ENCODE measurements around the gene LIPJ. TPM values are rescaled to one million over a fixed set of nuclear protein-coding genes. Genes with fewer than 3 reads are reported as not detected.

LIPJ gene
- polyA plus RNA-seq, 1 donor from 2014 or later: 0.15 TPM

DNA sequence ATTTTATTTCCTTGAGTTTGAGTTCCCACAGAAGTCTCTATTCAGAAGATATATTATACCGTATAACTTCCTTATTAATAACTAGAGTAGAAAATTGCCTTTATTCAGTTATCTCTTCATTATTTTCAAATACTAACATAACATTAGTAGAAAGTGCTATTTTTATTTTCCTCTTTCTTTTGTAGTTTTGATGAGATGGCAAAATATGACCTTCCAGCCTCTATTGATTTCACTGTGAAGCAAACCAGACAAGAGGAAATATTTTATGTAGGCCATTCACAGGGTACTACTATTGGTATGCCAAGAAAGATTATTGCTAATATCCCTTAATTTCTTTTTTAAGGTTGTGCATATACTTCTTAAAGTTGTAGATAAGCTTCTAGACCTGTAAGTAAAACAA, 7.9 kb downstream of the LIPJ start:
- Histone ChIP-seq H3K4me2 (ENCODE audit: low read length) (no peak overlapping the region), H3K27me3 (ENCODE audit: insufficient read depth, low read depth, low read length) (no peaks in the 10 kb centered on the region), H3K4me3 (ENCODE audit: low read length) (no peak overlapping the region), H2AFZ (ENCODE audit: low read depth, low read length) (no peak overlapping the region), H3K9me2 (ENCODE audit: insufficient read depth, low read length) (no peaks in the 10 kb centered on the region), H4K20me1 (ENCODE audit: insufficient read depth) (no peaks in the 10 kb centered on the region), H3K36me3 (ENCODE audit: insufficient read depth, low read length) (no peaks in the 10 kb centered on the region), H3K9ac (ENCODE audit: low read length) (no peak overlapping the region), H3F3A (ENCODE audit: insufficient read depth, low read length, poor library complexity, severe bottlenecking) (no peaks in the 10 kb centered on the region), H3K79me2 (replicated peaks; ENCODE audit: insufficient read depth, low read length) (no peaks in the 10 kb centered on the region), H3K27ac (ENCODE audit: low read length) (no peak overlapping the region), H3K9me3 (ENCODE audit: low read length) (no peaks in the 10 kb centered on the region)
- TF ChIP-seq RAD21 (conservative IDR thresholded peaks at IDR 0.05) (no peak), POLR2AphosphoS5 (IDR thresholded peaks at IDR 0.05) (no peak), MXI1 (conservative IDR thresholded peaks at IDR 0.05; ENCODE audit: poor library complexity, severe bottlenecking) (no peak), EP300 (conservative IDR thresholded peaks at IDR 0.05; ENCODE audit: poor library complexity, severe bottlenecking) (no peak), TAF1 (IDR thresholded peaks at IDR 0.05; ENCODE audit: low read depth) (no peak), EZH2 (IDR thresholded peaks at IDR 0.05; ENCODE audit: borderline replicate concordance, insufficient read depth, low read length, poor library complexity, severe bottlenecking) (no peak), SMC3 (conservative IDR thresholded peaks at IDR 0.05; ENCODE audit: poor library complexity) (no peak)
- TF ChIP-seq, protein P1, sequence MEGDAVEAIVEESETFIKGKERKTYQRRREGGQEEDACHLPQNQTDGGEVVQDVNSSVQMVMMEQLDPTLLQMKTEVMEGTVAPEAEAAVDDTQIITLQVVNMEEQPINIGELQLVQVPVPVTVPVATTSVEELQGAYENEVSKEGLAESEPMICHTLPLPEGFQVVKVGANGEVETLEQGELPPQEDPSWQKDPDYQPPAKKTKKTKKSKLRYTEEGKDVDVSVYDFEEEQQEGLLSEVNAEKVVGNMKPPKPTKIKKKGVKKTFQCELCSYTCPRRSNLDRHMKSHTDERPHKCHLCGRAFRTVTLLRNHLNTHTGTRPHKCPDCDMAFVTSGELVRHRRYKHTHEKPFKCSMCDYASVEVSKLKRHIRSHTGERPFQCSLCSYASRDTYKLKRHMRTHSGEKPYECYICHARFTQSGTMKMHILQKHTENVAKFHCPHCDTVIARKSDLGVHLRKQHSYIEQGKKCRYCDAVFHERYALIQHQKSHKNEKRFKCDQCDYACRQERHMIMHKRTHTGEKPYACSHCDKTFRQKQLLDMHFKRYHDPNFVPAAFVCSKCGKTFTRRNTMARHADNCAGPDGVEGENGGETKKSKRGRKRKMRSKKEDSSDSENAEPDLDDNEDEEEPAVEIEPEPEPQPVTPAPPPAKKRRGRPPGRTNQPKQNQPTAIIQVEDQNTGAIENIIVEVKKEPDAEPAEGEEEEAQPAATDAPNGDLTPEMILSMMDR (IDR thresholded peaks at IDR 0.05; ENCODE audit: poor library complexity, severe bottlenecking): no peak

- no peaks in the 10 kb centered on the region for H3K9me2 ChIP-seq (ENCODE audit: insufficient read depth, low read length)
- H3K4me3 ChIP-seq (ENCODE audit: low read length): no peak overlapping the region
- no peaks in the 10 kb centered on the region for H4K20me1 ChIP-seq (ENCODE audit: insufficient read depth)
- no peak overlapping the region for H3K27ac ChIP-seq (ENCODE audit: low read length)
- H3K36me3 ChIP-seq (ENCODE audit: insufficient read depth, low read length): no peaks in the 10 kb centered on the region
- H3F3A ChIP-seq (ENCODE audit: insufficient read depth, low read length, poor library complexity, severe bottlenecking): no peaks in the 10 kb centered on the region
- no peaks in the 10 kb centered on the region for H3K27me3 ChIP-seq (ENCODE audit: insufficient read depth, low read depth, low read length)
- no peak overlapping the region for H3K9ac ChIP-seq (ENCODE audit: low read length)
- H3K9me3 ChIP-seq (ENCODE audit: low read length): no peaks in the 10 kb centered on the region
- TF ChIP-seq EP300 (conservative IDR thresholded peaks at IDR 0.05; ENCODE audit: poor library complexity, severe bottlenecking) (no peak), SMC3 (conservative IDR thresholded peaks at IDR 0.05; ENCODE audit: poor library complexity) (no peak), EZH2 (IDR thresholded peaks at IDR 0.05; ENCODE audit: borderline replicate concordance, insufficient read depth, low read length, poor library complexity, severe bottlenecking) (no peak), POLR2AphosphoS5 (IDR thresholded peaks at IDR 0.05) (no peak), MXI1 (conservative IDR thresholded peaks at IDR 0.05; ENCODE audit: poor library complexity, severe bottlenecking) (no peak), RAD21 (conservative IDR thresholded peaks at IDR 0.05) (no peak), TAF1 (IDR thresholded peaks at IDR 0.05; ENCODE audit: low read depth) (no peak)
- TF ChIP-seq, protein P1 (IDR thresholded peaks at IDR 0.05; ENCODE audit: poor library complexity, severe bottlenecking): no peak
- TF ChIP-seq, protein P2, sequence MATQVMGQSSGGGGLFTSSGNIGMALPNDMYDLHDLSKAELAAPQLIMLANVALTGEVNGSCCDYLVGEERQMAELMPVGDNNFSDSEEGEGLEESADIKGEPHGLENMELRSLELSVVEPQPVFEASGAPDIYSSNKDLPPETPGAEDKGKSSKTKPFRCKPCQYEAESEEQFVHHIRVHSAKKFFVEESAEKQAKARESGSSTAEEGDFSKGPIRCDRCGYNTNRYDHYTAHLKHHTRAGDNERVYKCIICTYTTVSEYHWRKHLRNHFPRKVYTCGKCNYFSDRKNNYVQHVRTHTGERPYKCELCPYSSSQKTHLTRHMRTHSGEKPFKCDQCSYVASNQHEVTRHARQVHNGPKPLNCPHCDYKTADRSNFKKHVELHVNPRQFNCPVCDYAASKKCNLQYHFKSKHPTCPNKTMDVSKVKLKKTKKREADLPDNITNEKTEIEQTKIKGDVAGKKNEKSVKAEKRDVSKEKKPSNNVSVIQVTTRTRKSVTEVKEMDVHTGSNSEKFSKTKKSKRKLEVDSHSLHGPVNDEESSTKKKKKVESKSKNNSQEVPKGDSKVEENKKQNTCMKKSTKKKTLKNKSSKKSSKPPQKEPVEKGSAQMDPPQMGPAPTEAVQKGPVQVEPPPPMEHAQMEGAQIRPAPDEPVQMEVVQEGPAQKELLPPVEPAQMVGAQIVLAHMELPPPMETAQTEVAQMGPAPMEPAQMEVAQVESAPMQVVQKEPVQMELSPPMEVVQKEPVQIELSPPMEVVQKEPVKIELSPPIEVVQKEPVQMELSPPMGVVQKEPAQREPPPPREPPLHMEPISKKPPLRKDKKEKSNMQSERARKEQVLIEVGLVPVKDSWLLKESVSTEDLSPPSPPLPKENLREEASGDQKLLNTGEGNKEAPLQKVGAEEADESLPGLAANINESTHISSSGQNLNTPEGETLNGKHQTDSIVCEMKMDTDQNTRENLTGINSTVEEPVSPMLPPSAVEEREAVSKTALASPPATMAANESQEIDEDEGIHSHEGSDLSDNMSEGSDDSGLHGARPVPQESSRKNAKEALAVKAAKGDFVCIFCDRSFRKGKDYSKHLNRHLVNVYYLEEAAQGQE (IDR thresholded peaks at IDR 0.05; ENCODE audit: borderline replicate concordance): no peak
- no peak overlapping the region for H3K4me2 ChIP-seq (ENCODE audit: low read length)
- H3K79me2 ChIP-seq (replicated peaks; ENCODE audit: insufficient read depth, low read length): no peaks in the 10 kb centered on the region
- H2AFZ ChIP-seq (ENCODE audit: low read depth, low read length): no peak overlapping the region
These were observed 11.5 kb downstream of the LIPJ start for GRCh38 chr10:88598055-88598454.

Measured in neural cell (in vitro differentiated cells).